Activated B cell treated with CpG ODN at 0.5 μM for 24 hours (primary cell): ENCODE data around the gene GP1BA. TPM values are rescaled to one million over a fixed set of nuclear protein-coding genes. Genes with fewer than 3 reads are reported as not detected.
A peak's percentile ranks its signal among the peaks of the same experiment; 100 is the strongest.

Source experiments
- ATAC-seq: fragments of 200-7000 bp; cut with Tn5 transposase; one replicate; pipeline ENCODE4 v1.10.0; 2021; ENCODE audit warnings: low read depth, mild to moderate bottlenecking, moderate library complexity
- CTCF ChIA-PET: fragments of 350-600 bp; sonication (Branson Sonifier 250); formaldehyde crosslinking; loops from one replicate; lab custom pipeline; 2021; ENCODE audit warnings: antibody characterized with exemption; lab: Charles Lee
- POLR2A ChIA-PET: fragments of 350-600 bp; sonication (Branson Sonifier 250); formaldehyde crosslinking; loops from one replicate; lab custom pipeline; 2021; ENCODE audit warnings: antibody characterized with exemption; lab: Charles Lee
- DNase-seq: peaks from one replicate; pipeline ENCODE4 v3.0.0; 2022
- H3K27ac Mint-ChIP-seq: one replicate; pipeline ENCODE4 v1.8.0; 2020; ENCODE audit warnings: mixed read lengths
- H3K27me3 Mint-ChIP-seq: one replicate; pipeline ENCODE4 v1.8.0; 2021; ENCODE audit warnings: mixed read lengths
- H3K36me3 Mint-ChIP-seq: one replicate; pipeline ENCODE4 v1.8.0; 2021; ENCODE audit warnings: low read depth, mixed read lengths
- H3K4me1 Mint-ChIP-seq: one replicate; pipeline ENCODE4 v1.8.0; 2021; ENCODE audit warnings: mixed read lengths
- H3K4me3 Mint-ChIP-seq: one replicate; pipeline ENCODE4 v1.8.0; 2020; ENCODE audit warnings: mild to moderate bottlenecking, mixed read lengths
- H3K9me3 Mint-ChIP-seq: one replicate; pipeline ENCODE4 v1.8.0; 2020; ENCODE audit warnings: mixed read lengths
- intact Hi-C: fragments of 100-400 bp; cut with micrococcal nuclease; formaldehyde crosslinking; loops from one replicate; pipeline ENCODE4 v1.15.1; 2024
- total RNA-seq: library from RNA; stranded (reverse); gene quantifications from 2 replicates; pipeline ENCODE4 v1.2.3, GENCODE V29; 2022
- TF ChIP-seq, protein P1 (sequence below): fragments of 200-600 bp; IDR thresholded peaks from one replicate; pipeline ENCODE4 v1.8.0; 2022; ENCODE audit warnings: antibody characterized with exemption, mild to moderate bottlenecking

GP1BA gene
- total RNA-seq, 1 donor from 2014 or later = not detected

DNA sequence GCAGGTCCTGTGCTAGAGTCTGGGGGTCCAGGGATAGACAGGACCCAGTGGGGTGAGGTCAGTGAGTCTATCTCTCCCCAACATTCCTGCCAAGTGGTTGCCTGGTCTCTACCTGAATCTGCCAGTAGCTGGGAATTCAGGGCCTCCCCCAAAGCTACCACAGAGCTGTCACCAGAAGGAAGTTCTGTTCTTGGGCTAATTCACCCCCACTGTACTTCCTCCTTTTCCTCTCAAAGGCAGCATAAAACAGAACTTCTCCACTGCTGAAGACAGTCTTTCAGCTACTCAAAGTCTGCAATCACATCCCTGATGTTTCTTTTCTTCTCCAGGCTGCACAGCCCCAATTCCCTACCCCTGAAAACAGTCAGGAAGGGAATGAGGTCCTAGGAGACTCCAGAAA lies 46.6 kb downstream of the GP1BA start:
- ATAC-seq (peak; percentile 28), DNase-seq (no peak)

DNA sequence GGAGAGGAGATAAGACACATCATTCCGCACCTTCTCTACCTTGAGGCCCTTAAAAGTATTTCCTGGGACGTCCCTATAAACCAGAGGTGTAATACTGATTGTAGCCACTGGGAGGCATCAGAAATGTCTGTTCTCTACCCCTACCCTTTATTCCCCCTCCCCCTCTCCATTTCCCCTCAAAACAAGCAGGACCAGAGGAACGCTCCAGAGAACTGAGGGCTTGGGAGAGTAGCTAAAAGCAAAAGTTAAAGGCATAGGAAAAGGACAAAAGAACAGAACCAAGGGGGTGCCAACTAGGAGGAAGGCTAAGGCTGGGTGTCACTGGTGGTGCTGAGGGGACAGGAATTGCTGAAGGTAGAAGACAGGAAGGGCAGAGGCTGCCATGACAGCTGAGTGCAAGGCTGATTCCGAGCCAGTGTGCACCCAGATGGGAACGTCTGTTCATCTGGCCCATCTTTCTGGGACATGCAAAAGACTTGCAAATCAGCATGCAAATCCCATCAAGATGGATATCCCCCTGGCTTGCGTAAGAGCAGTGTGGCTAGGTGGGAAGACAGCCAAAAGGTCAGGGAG lies 48.7 kb downstream of the GP1BA start:
- DNase-seq = no peak

More for the DNA sequence above, 46.6 kb downstream of the GP1BA start:
- ChIA-PET CTCF (interaction anchor here (1.4 to 4.5 kb wide), 3 partner anchors 41 to 83 kb away, joined by 4 to 32 read pairs (median 18); no protein-coding TSS in a partner anchor), POLR2A (interaction anchor here (0.7 to 3.5 kb wide), 10 partner anchors 8 to 53 kb away, joined by 3 to 21 read pairs (median 6); partner anchors contain the start of genes INCA1, KIF1C, PFN1 and RNF167)
- intact Hi-C loops = no loop called here
- Mint-ChIP-seq H3K4me3 (peak overlapping the region; percentile 24), H3K9me3 (no peaks in the 10 kb centered on the region), H3K36me3 (peaks cover 72% of the 10 kb centered on the region), H3K27ac (peak overlapping the region; percentile 71), H3K27me3 (no peaks in the 10 kb centered on the region), H3K4me1 (peaks cover 38% of the 10 kb centered on the region)
- TF ChIP-seq, protein P1, sequence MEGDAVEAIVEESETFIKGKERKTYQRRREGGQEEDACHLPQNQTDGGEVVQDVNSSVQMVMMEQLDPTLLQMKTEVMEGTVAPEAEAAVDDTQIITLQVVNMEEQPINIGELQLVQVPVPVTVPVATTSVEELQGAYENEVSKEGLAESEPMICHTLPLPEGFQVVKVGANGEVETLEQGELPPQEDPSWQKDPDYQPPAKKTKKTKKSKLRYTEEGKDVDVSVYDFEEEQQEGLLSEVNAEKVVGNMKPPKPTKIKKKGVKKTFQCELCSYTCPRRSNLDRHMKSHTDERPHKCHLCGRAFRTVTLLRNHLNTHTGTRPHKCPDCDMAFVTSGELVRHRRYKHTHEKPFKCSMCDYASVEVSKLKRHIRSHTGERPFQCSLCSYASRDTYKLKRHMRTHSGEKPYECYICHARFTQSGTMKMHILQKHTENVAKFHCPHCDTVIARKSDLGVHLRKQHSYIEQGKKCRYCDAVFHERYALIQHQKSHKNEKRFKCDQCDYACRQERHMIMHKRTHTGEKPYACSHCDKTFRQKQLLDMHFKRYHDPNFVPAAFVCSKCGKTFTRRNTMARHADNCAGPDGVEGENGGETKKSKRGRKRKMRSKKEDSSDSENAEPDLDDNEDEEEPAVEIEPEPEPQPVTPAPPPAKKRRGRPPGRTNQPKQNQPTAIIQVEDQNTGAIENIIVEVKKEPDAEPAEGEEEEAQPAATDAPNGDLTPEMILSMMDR = no peak

DNA sequence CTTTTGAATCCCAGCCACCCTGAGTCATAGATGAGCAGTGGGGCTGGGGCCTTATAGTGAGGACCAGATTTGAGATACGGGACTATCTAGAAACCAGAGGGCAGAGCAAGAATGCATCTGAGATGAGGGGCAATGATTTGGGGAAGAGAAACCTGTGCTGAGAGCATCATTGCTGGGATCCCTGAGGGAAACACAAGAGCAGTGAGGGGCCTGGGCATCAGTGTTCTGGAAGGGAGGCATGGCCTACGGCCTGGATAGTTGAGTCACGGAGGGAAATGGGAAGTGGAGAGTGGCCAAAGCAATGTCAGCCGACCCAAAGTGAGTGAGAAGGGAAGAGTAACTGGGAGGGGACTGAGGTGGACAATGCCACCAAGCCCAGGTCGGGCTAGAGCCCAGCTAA lies 50.2 kb downstream of the GP1BA start:
- Mint-ChIP-seq H3K27ac (no peak overlapping the region), H3K9me3 (no peaks in the 10 kb centered on the region), H3K4me3 (no peak overlapping the region), H3K27me3 (no peaks in the 10 kb centered on the region), H3K4me1 (peaks cover 51% of the 10 kb centered on the region), H3K36me3 (peaks cover 52% of the 10 kb centered on the region)
- intact Hi-C loops = no loop called here
- CTCF ChIA-PET = no interaction called here
- TF ChIP-seq, protein P1 = no peak
- POLR2A ChIA-PET = interaction anchor here (0.7 to 1.0 kb wide), 3 partner anchors 16 to 41 kb away, joined by 3 read pairs; partner anchors contain the start of gene PFN1
- DNase-seq (no peak), ATAC-seq (no peak)

More for the DNA sequence above, 48.7 kb downstream of the GP1BA start:
- TF ChIP-seq, protein P1 = peak; percentile 55
- CTCF ChIA-PET = interaction anchor here (0.8 to 4.5 kb wide), 8 partner anchors 10 to 81 kb away, joined by 3 to 32 read pairs (median 4); partner anchors contain the start of genes INCA1, KIF1C and SPAG7
- Mint-ChIP-seq H3K4me3 (peak overlapping the region; percentile 2), H3K9me3 (no peaks in the 10 kb centered on the region), H3K27ac (peak overlapping the region; percentile 37), H3K4me1 (peaks cover 41% of the 10 kb centered on the region), H3K27me3 (no peaks in the 10 kb centered on the region), H3K36me3 (peaks cover 61% of the 10 kb centered on the region)
- POLR2A ChIA-PET = interaction anchor here (0.9 to 3.5 kb wide), 5 partner anchors 12 to 277 kb away, joined by 3 to 21 read pairs (median 3); partner anchors contain the start of genes PELP1, PFN1 and SPAG7
- peak; percentile 68 for ATAC-seq
- intact Hi-C loops = loop anchor here (1.0 to 2.0 kb wide), 3 partner anchors 16 to 82 kb away; partner anchors contain the start of genes INCA1 and KIF1C

Other genes starting within 250 kb of the GP1BA start
- gene PELP1, start 228.1 kb upstream of the GP1BA start, total RNA-seq = 71.7 and 79.4 TPM in 2 replicates
- gene ARRB2, start 221.6 kb upstream of the GP1BA start, total RNA-seq = 45.1 and 52.0 TPM in 2 replicates
- gene MED11, start 200.8 kb upstream of the GP1BA start, total RNA-seq = 22.9 and 23.6 TPM in 2 replicates
- 0.15 and 0.31 TPM in 2 replicates for gene ZMYND15, start 192.4 kb upstream of the GP1BA start, total RNA-seq
- gene CXCL16, start 192.3 kb upstream of the GP1BA start, total RNA-seq = 3.0 and 3.5 TPM in 2 replicates
- not detected in 2 replicates for gene TM4SF5, start 160.4 kb upstream of the GP1BA start, total RNA-seq
- gene VMO1, start 145.9 kb upstream of the GP1BA start, total RNA-seq = not detected in 2 replicates
- gene GLTPD2, start 143.3 kb upstream of the GP1BA start, total RNA-seq = not detected in 2 replicates
- 110 and 123 TPM in 2 replicates for gene PSMB6, start 136.1 kb upstream of the GP1BA start, total RNA-seq
- 49.9 and 54.3 TPM in 2 replicates for gene PLD2, start 125.1 kb upstream of the GP1BA start, total RNA-seq
- 61.3 and 65.3 TPM in 2 replicates for gene MINK1, start 98.9 kb upstream of the GP1BA start, total RNA-seq
- gene C17orf107, start 32.7 kb upstream of the GP1BA start, total RNA-seq = 1.6 and 1.8 TPM in 2 replicates
- 0.38 and 0.66 TPM in 2 replicates for gene CHRNE, start 29.2 kb upstream of the GP1BA start, total RNA-seq
- 35.3 and 35.8 TPM in 2 replicates for gene SLC25A11, start 7.8 kb downstream of the GP1BA start, total RNA-seq
- gene RNF167, start 8.0 kb downstream of the GP1BA start, total RNA-seq = 93.3 and 108 TPM in 2 replicates
- gene PFN1, start 16.3 kb downstream of the GP1BA start, total RNA-seq = 1,071 and 1,072 TPM in 2 replicates
- 26.3 and 29.5 TPM in 2 replicates for gene ENO3, start 18.8 kb downstream of the GP1BA start, total RNA-seq
- gene SPAG7, start 35.5 kb downstream of the GP1BA start, total RNA-seq = 63.8 and 64.2 TPM in 2 replicates
- gene CAMTA2, start 55.4 kb downstream of the GP1BA start, total RNA-seq = 45.9 and 57.9 TPM in 2 replicates
- 0.17 and 0.44 TPM in 2 replicates for gene INCA1, start 65.2 kb downstream of the GP1BA start, total RNA-seq
- 62.6 and 63.8 TPM in 2 replicates for gene KIF1C, start 65.7 kb downstream of the GP1BA start, total RNA-seq
- 0.09 TPM in 1 of 2 replicates, not detected in the other for gene SLC52A1, start 103.1 kb downstream of the GP1BA start, total RNA-seq
- 10.1 and 11.5 TPM in 2 replicates for gene ZFP3, start 146.2 kb downstream of the GP1BA start, total RNA-seq
- gene ZNF232, start 179.6 kb downstream of the GP1BA start, total RNA-seq = 12.6 and 14.8 TPM in 2 replicates
- gene USP6, start 183.8 kb downstream of the GP1BA start, total RNA-seq = 0.33 and 0.37 TPM in 2 replicates